Body of pancreas (tissue), 4 donors: Measurements from ENCODE around the gene NMRK1. TPM values are rescaled to one million over a fixed set of nuclear protein-coding genes. Genes with fewer than 3 reads are reported as not detected.

Source experiments
- ATAC-seq: fragments of 150-250 bp; one replicate; pipeline ENCODE4 v1.9.1; 2016
- DNase-seq, 4 donors: peaks; one replicate each; pipeline ENCODE4 v3.0.0-alpha.2; 2019
- H3K27ac ChIP-seq, 4 donors: fragments of 200-600 bp; sonication (generic); 1 replicate in 3 of 4; 2 replicates in 1 of 4; pipeline versions ENCODE4 v1.5.1 to v1.6.1; 2016 to 2019; ENCODE audit warnings: mild to moderate bottlenecking in 1 of 4, mixed read lengths in 1 of 4, moderate library complexity in 1 of 4
- H3K27me3 ChIP-seq, 2 donors: fragments of 200-600 bp; sonication (generic); one replicate each; pipeline ENCODE4 v1.6.0; 2016; ENCODE audit warnings: mild to moderate bottlenecking in 1 of 2
- H3K36me3 ChIP-seq, 2 donors: fragments of 200-600 bp; sonication (generic); replicated peaks in 1 of 2; 2 replicates each; pipeline ENCODE4 v1.5.1; 2016; ENCODE audit warnings: low read depth in 2 of 2; ENCODE audit not compliant: insufficient read depth in 1 of 2
- H3K4me1 ChIP-seq: fragments of 200-600 bp; sonication (generic); one replicate; pipeline ENCODE4 v1.6.0; 2016
- H3K4me3 ChIP-seq, 2 donors: fragments of 200-600 bp; sonication (generic); 1 replicate in 1 of 2; 2 replicates in 1 of 2; pipeline ENCODE4 v1.5.1; 2016 to 2019
- H3K9me3 ChIP-seq, 3 donors: fragments of 200-600 bp; sonication (generic); 1 replicate in 2 of 3; 2 replicates in 1 of 3; pipeline ENCODE4 v1.5.1; 2016
- POLR2A ChIP-seq, 3 donors: fragments of 450-650 bp; IDR thresholded peaks; one replicate each; pipeline ENCODE4 v1.6.1; 2016; ENCODE audit warnings: antibody characterized with exemption in 3 of 3, mild to moderate bottlenecking in 2 of 3
- WGBS, 2 donors: methylation state at CpG; one replicate each; pipeline ENCODE4 v1.1.5; 2017; 5-methylcytosine and 5-hydroxymethylcytosine counted together
- intact Hi-C: fragments of 100-400 bp; cut with DNase I; formaldehyde crosslinking; loops from one replicate; pipeline ENCODE4 v1.15.1; 2023
- total RNA-seq, 2 donors: library from RNA; depleted of rRNA; stranded (reverse); fragments of >200 nt; gene quantifications; one replicate each; pipeline ENCODE4 v1.1.0, GENCODE V29; 2016
- TF ChIP-seq, protein P1 (sequence below), 7 experiments: fragments of 450-650 bp in 4 of 7; fragments of 200-600 bp in 3 of 7; sonication (generic) in 3 of 7; IDR thresholded peaks; one replicate each; pipeline ENCODE4 v1.5.1; 2016 to 2019; ENCODE audit warnings: antibody characterized with exemption in 7 of 7

The NMRK1 gene
- total RNA-seq, 2 donors from 2014 or later: 12.5 to 31.1 TPM

DNA sequence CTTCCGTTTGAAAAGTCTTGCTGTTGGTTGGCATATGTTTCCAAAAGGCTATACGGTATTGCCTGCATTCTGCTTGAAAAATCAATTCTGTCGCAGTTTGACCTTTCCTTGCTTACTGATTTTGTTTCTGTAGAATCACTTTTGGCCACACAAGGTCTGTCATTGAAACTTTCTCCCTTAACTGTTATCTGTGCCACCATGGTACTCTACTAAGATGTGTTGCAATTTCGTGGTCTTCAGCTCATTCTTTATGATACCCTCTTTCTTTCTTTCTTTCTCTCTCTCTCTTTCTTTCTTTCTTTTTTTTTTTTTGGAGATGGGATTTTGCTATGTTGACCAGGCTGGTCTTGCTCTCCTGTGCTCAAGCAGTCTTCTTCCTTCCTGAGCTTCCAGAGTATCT, 4.8 kb upstream of the NMRK1 start:
- intact Hi-C loops: no loop called here
- WGBS, 2 donors: 55 to 65% methylated on average over 4 of the region's 4 CpGs
- no peak for TF ChIP-seq POLR2A (IDR thresholded peaks at IDR 0.05)
- TF ChIP-seq, protein P1, sequence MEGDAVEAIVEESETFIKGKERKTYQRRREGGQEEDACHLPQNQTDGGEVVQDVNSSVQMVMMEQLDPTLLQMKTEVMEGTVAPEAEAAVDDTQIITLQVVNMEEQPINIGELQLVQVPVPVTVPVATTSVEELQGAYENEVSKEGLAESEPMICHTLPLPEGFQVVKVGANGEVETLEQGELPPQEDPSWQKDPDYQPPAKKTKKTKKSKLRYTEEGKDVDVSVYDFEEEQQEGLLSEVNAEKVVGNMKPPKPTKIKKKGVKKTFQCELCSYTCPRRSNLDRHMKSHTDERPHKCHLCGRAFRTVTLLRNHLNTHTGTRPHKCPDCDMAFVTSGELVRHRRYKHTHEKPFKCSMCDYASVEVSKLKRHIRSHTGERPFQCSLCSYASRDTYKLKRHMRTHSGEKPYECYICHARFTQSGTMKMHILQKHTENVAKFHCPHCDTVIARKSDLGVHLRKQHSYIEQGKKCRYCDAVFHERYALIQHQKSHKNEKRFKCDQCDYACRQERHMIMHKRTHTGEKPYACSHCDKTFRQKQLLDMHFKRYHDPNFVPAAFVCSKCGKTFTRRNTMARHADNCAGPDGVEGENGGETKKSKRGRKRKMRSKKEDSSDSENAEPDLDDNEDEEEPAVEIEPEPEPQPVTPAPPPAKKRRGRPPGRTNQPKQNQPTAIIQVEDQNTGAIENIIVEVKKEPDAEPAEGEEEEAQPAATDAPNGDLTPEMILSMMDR (IDR thresholded peaks at IDR 0.05): no peak
- Histone ChIP-seq H3K9me3 (no peaks in the 10 kb centered on the region), H3K27me3 (no peaks in the 10 kb centered on the region), H3K27ac (no peak overlapping the region), H3K36me3 (no peaks in the 10 kb centered on the region), H3K4me3 (no peak overlapping the region), H3K4me1 (peaks cover 56% of the 10 kb centered on the region)
- ATAC-seq: no peak
- DNase-seq: no peak

DNA sequence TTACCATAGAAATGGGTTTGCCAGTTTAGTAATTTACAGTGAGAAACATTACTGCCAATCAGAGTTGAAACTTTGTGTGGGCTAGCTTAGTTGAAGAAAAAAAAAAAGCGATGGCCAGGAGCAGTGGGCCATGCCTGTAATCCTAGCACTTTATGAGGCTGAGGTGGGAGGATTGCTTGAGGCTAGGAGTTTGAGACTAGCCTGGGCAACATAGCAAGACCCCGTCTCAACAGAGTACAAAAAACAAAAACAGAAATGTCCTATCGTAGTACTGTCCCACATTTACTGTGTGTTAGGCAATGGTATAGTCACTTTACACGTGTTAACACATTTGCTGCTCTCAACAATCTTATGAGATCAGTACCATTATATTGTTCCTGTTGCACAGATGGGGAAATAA, 2.6 kb upstream of the NMRK1 start:
- intact Hi-C loops: no loop called here

DNA sequence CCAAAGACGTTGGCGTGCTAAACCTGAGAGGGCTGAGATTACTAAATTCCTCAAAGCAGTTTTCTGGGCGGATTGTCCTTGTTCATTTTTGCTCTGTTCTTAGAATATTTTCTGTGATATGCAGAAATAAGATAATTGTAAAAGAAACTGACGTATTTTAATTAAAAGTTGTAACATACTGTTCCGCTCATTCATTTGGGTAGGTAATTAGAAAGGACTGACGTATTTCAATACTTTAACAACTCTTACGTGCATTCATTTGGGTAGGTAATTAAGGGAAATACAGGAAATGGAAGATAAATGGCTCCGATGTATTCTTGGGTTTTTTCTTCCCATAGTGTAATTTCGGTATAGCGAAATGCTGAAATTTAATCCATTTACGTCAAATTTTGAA, 1.4 kb upstream of the NMRK1 start:
- 9 to 10% methylated on average over 11 of the region's 11 CpGs for WGBS, 2 donors
- Histone ChIP-seq H3K36me3 (no peaks in the 10 kb centered on the region), H3K4me3 (peak overlapping the region in 1 of 2 donors; percentile 91), H3K27ac (peak overlapping the region in 3 of 4 donors; percentile 97 to 99 (median 98)), H3K9me3 (no peaks in the 10 kb centered on the region), H3K4me1 (peaks cover 63% of the 10 kb centered on the region), H3K27me3 (no peaks in the 10 kb centered on the region)
- ATAC-seq (no peak), DNase-seq (no peak)
- TF ChIP-seq POLR2A (IDR thresholded peaks at IDR 0.05): no peak
- intact Hi-C loops: no loop called here

More for the DNA sequence above, 2.6 kb upstream of the NMRK1 start:
- Histone ChIP-seq H3K4me3 (no peak overlapping the region), H3K4me1 (peaks cover 63% of the 10 kb centered on the region), H3K27me3 (no peaks in the 10 kb centered on the region), H3K9me3 (no peaks in the 10 kb centered on the region), H3K36me3 (no peaks in the 10 kb centered on the region), H3K27ac (no peak overlapping the region)
- no peak for ATAC-seq
- DNase-seq: no peak
- no peak for TF ChIP-seq POLR2A (IDR thresholded peaks at IDR 0.05)
- TF ChIP-seq, protein P1 (IDR thresholded peaks at IDR 0.05): no peak
- 91% methylated on average over 4 of the region's 4 CpGs for WGBS, 2 donors

DNA sequence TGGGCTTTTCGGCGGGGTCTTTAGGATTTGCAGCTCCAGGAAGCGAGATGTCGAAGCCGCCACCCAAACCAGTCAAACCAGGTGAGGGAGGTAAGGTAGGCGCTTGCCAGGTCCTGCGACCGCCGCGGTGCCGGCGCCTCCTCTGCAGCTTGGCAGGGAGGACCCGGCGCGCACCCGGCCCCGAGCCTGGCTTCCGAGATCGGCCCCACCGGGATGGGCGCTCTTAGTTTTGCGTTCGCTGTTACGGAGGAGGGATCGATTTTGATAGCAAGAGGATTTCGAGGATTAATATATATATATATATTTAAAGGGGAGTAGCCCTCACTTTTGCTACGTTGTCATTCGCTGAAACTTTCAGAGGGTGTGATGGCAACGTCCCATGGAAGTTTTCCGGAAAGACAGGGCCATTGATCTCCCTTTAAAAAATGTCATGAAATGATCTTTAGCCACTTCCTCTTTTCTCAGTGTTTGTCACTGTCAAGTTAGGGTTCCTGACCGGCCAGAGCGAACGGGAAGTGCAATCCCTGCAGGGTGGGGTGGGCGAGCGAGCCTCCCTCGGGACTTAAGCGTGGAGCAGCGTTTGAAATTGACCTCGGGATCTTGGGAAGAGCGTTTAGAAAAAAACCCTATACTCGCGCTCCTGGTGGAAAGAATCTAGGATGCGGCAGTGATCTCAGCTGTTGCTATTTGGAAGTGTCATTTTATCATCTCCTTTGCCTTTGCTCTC, 854 bp upstream of the NMRK1 start:
- intact Hi-C loops: no loop called here
- H3K27ac ChIP-seq: peak overlapping the region; percentile 97 to 99 (median 98)
- peaks cover 65% of the 10 kb centered on the region for H3K4me1 ChIP-seq
- DNase-seq (peak; percentile 81 to 83 (median 83)), ATAC-seq (peak; percentile 61)
- H3K27me3 ChIP-seq: no peaks in the 10 kb centered on the region
- peak overlapping the region; percentile 69 to 91 for H3K4me3 ChIP-seq
- no peaks in the 10 kb centered on the region for H3K36me3 ChIP-seq
- H3K9me3 ChIP-seq: no peaks in the 10 kb centered on the region
- TF ChIP-seq POLR2A (IDR thresholded peaks at IDR 0.05): no peak
- TF ChIP-seq, protein P1 (IDR thresholded peaks at IDR 0.05): peak in 4 of 7 experiments; percentile 29 to 36 (median 31)
- 0 to 1% methylated on average over 42 to 43 of the region's 43 CpGs for WGBS, 2 donors

DNA sequence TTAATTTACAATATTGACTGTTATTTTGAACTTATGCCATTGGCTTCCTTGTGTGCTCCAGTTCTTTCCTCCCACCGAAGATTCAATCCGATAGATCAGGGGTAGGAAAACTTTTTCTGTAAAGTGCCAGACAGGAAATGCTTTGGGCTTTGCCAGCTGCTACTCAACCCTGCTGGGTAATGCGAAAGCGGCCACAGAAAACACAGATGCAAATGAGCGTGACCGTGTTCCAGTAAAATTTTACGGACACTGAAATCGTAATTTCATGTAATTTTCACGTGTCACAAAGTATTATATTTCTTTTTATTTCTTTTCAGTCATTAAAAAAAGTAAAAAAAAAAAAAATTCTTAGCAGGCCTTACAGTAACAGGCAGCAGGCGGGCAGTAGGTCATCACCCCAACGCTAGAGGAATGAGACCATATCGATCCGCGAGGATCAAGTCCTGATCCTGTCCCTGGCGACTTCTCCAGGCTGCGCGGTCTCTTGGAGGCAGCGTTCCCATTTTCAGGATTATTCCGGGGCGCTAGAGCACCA, 599 bp downstream of the NMRK1 start:
- peak; percentile 61 to 74 (median 66) for DNase-seq
- 0 to 1% methylated on average over 17 to 20 of the region's 20 CpGs for WGBS, 2 donors
- H3K4me1 ChIP-seq: peaks cover 67% of the 10 kb centered on the region

More for the DNA sequence above, 599 bp downstream of the NMRK1 start:
- Histone ChIP-seq H3K27me3 (no peaks in the 10 kb centered on the region), H3K9me3 (no peaks in the 10 kb centered on the region), H3K27ac (peak overlapping the region; percentile 97 to 99 (median 98)), H3K4me3 (peak overlapping the region; percentile 51 to 69), H3K36me3 (peaks cover 0 to 1% of the 10 kb centered on the region in 2 donors)
- ATAC-seq: peak; percentile 40
- intact Hi-C loops: no loop called here
- TF ChIP-seq POLR2A (IDR thresholded peaks at IDR 0.05): peak in 2 of 3 donors; percentile 63 to 81
- TF ChIP-seq, protein P1 (IDR thresholded peaks at IDR 0.05): peak in 1 of 7 experiments; percentile 18
